HG03066 (cell line): ENCODE data around the gene LIN9.
"Not testable (repeated sequence)": the region's sequence is repeated elsewhere in the genome, so short reads cannot be mapped to it uniquely, and the experiment has no call there.

Experiments
- ATAC-seq: cut with Tn5 transposase; IDR thresholded peaks from one replicate; pipeline ENCODE4 v1.9.1; 2021; ENCODE audit warnings: low read depth; ENCODE audit not compliant: unreplicated experiment

LIN9 gene

DNA sequence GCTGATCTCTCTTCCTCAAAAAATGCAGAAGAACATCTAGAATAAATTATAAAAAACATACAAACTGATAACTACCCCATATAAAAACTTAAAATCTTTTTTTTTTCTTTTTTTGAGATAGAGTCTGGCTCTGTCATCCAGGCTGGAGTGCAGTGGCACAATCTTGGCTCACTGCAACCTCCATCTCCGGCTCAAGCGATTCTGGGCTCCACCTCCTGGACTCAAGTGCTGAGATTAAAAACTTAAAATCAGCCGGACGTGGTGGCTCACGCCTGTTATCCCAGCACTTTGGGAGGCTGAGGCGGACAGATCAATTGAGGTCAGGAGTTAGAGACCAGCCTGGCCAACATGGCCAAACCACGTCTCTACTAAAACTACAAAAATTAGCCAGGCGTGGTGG lies 31.1 kb downstream of the LIN9 start:
- no peak for ATAC-seq

GRCh38 chr1:226276987-226277386 lies 32.0 kb downstream of the LIN9 start:
- no peak for ATAC-seq

DNA sequence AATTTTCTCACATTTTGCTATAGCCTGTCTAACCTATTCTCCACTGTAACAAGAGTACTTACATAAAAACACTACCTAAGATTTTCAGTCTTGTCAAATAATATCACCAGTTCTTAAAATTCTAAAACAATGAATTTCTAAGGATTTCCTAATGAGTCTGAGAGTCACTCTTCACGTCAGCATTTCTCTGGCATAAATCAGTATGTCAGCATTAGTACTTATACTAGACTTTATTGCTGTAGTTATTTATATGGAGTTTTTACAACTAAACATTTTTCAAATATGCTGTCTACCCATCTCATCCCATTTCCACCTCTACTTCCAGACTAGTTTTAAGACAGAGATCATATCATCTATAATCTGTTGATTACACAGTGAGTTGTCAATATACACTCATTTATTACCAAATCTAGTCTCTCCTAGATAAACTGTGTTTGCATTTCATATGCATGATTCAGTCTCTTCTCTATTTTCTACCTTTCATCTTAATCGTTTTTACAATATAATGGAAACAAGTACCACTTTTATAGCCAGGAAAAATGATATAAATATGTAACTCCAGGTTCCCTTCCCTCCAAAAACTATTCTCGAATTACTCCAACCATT lies 32.8 kb downstream of the LIN9 start:
- ATAC-seq: no peak

- no peak for ATAC-seq
These were observed 34.8 kb downstream of the LIN9 start for GRCh38 chr1:226274138-226274537.

DNA sequence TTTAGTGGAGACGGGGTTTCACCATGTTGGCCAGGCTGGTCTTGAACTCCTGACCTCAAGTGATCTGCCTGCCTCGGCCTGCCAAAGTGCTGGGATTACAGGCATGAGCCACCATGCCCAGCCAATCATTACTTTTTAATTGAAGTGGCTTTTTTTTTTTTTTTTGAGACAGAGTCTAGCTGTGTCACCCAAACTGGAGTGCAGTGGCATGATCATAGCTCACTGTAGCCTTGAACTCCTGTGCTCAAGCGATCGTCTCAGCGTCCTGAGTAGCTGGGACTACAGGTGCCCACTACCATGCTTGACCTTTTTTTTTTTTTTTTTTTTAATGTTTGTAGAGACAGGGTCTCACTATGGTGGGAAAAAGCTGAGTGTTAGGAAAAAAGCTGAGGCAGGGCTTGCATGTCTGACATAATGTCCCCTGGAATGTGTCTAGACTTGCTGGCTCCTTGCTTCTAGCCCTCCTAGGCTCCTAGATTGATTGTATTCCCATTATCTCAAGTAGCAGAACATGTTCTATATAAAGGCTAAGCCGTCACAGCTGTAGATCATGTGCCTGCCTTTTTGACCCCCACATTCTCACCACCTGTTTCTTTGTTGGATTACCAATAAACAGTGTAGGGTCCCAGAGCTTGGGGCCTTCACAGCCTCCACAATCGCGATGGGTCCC lies 36.6 kb downstream of the LIN9 start:
- ATAC-seq: not testable (repeated sequence)

- no peak for ATAC-seq
These were observed 40.4 kb downstream of the LIN9 start for GRCh38 chr1:226268421-226269124.

DNA sequence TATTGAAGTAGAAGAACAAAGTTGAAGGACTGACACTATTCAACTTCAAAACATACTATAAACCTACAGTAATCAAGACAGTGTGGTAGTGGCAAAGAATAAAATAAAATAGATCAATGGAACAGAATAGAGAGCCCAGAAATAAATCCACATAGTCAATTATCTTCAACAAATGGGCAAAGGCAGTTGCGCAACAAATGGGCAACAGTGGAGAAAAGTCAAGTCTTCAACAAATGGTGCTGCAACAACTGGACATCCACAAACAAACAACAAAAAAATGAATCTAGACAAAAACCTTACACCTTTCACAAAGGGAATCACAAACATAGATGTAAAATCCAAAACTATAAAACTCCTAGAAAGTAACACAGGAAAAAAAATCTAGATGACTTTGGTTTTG lies 47.1 kb downstream of the LIN9 start:
- ATAC-seq: no peak

GRCh38 chr1:226255380-226255779 lies 53.6 kb downstream of the LIN9 start:
- ATAC-seq: no peak

GRCh38 chr1:226253933-226254332 lies 55.0 kb downstream of the LIN9 start:
- no peak for ATAC-seq

- not testable (repeated sequence) for ATAC-seq
These were observed 56.1 kb downstream of the LIN9 start for GRCh38 chr1:226252841-226253240.

- no peak for ATAC-seq
These were observed 58.5 kb downstream of the LIN9 start for GRCh38 chr1:226250511-226250910.

DNA sequence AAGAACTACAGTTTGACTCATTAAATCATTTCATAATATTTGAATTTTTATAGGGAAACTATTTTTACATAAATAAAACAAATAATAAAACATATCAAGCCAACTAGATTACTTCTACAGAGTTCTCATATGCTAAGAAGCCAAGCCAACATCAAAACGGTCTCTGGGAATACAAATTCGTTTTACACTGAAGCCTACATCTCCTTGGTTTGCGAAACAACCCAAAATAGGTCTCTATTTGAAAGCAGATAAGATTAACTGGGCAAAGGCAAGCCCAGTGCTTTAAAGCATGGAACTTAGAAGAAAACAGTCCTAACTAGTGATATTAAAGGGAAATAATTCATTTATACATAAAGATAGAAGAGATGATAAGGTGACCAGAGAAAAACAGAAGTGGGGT lies 60.2 kb downstream of the LIN9 start:
- ATAC-seq: no peak

DNA sequence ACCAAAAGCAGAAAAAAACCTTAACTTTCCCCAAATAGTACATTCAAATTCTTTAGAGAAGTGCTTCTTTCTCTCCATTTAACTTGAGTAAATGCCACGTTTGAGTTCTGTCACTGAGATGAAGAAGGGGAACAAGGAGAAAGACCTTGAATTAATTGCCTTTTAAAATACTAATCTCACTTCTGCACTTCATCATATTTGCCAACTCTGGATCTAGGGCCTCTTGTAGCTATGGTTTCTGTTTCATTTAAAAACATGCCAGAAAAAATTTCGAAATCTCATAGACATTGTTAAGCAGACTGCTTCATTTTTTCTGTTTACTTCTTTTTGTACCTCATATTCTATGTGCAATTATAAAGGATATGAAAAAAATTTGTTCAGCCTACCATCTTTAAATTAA lies 60.9 kb downstream of the LIN9 start:
- ATAC-seq: no peak

DNA sequence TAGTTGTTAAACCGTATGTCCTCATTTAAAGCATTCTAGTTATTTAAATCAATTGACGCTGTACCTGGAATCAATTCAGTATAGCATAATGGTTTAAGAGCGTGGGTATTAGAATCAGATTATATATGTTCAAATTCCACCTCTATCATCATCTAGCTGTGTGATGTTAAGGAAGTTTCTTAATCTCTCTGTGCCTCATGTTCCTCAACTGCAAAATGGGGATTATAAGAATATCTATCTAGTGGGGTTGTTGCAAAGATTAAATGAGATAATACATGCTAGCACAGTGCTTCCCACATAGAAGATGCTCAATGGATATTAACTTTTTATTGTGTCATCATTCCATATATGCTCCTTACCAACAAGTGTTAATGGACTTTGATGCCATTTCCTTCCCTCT lies 69.5 kb downstream of the LIN9 start:
- no peak for ATAC-seq

GRCh38 chr1:226236826-226237225 lies 72.1 kb downstream of the LIN9 start:
- no peak for ATAC-seq

DNA sequence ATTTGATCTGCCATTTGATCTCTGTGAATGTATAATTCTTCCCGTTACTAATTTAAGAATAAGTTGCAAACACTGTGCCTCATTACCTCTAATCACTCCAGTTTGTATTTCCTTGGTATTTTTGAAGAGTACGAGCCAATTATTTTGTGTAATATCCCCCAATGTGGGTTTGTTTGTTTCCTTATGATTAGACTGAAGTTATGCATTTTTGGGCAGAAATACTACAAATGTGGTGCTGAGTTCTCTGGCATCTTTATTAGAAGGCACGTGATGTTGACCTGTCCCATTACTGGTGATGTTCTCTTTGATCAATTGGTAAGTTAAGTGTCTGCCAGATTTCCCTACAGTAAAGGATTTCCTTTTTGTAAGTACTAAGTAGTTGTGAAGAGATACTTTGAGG lies 75.2 kb downstream of the LIN9 start:
- no peak for ATAC-seq

GRCh38 chr1:226233293-226233692 lies 75.7 kb downstream of the LIN9 start:
- no peak for ATAC-seq

GRCh38 chr1:226226601-226227000 lies 82.4 kb downstream of the LIN9 start:
- ATAC-seq: no peak

DNA sequence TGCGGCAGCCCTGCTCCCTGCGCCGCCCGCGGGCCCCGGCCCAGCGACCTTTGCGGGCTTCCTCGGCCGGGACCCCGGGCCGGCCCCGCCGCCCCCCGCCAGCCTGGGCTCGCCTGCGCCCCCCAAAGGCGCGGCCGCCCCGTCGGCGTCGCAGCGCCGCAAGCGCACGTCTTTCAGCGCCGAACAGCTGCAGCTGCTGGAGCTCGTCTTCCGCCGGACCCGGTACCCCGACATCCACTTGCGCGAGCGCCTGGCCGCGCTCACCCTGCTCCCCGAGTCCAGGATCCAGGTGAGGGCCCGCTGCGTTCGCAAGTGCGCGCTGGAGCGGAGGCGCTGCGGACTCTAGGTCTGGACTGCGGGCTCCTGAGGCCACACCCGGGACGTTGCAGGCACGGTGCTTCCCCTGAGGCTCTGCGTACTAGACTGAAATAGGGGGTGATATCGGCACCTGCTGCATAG lies 85.1 kb downstream of the LIN9 start:
- ATAC-seq: peak; percentile 71

DNA sequence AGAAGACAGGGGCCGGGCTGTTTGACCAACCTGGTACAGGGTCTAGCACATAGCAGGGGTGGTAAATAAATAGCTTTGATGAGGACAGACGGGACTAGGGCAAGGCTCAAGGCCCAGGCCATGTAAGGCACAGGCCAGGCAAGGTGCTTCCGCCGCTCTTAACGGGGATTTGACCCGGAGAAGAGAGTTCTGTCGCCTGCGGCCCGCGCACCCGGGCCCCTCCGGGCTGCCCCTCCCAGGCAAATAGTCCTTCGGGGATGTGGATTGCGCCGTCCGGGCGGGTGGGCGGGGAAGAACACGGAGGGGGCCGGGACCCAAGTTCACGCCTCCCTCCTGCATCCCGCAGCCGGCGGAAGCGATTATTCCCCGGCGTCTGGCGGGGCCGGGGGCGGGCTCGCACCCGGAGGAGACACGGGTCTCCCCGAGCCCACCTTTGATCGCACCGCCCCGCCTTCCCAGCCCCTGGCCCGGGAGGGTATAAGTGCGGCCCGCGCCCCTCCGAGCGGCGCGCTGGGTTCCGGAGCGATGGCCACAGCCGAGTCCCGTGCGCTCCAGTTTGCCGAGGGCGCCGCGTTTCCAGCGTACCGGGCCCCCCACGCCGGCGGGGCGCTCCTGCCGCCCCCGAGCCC lies 85.7 kb downstream of the LIN9 start, which contains the start of gene MIXL1:
MIXL1 (plus strand) TSS at position 508 of the 629 bp plus-strand sequence; CDS start at position 526, 18 bp downstream.
- ATAC-seq: peak; percentile 35

DNA sequence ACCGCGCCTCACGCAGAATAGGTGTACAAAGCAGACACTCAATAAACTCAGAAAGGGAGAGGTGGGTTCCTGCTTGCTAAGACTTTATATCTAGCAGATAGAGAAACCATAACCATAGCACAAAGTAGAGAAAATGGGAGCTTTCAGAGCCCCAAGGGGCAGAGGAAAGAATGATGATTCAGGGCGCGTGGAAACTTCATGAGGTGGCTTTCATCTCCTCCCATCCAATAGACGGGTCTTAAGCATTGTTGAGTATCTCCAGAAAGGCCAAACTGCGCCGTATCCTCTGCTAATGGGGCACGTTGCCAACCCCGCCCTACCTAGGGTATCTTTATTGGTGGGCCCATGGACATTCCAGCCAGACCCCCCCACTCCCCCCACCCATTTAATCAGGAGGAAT lies 86.3 kb downstream of the LIN9 start:
- ATAC-seq: no peak
